Anterior cingulate cortex (tissue), 58 donors: ENCODE data around the gene SWT1.
"Not testable (repeated sequence)": the region's sequence is repeated elsewhere in the genome, so short reads cannot be mapped to it uniquely, and the experiment has no call there.

ENCODE experiments used
- DNase-seq, 58 donors: peaks; one replicate each; lab custom pipeline; 2025; lab: John Stamatoyannopoulos, UW

The SWT1 gene

DNA sequence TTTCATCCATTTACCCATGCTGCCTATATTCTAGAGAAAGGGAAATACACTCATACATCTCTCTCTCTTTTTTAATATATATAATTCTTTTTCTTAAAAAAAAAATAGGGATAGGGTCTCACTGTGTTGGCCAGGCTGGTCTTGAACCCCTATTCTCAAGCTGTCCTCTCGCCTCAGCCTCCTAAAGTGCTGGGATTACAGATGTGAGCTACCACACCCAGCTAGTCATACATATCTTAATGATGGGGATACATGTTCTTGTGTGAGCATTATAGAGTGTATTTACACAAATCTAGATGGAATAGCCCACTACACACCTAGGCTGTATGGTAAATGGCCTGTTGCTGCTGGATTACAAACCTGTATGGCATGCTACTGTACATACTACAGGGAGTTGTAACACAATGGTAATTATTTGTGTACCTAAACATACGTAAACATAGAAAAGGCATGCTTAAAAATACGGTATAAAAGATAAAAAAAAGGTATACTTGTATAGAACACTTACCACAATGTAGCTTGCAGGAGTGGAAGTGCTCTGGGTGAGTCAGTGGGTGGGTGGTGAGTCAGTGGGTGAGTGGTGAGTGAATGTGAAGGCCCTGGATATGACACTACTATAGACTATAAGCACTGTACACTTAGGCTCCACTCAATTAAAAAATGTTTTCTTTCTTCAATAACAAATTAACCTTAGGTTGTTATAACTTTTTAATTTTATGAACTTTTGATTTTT lies 87.2 kb downstream of the SWT1 start:
- no peak for DNase-seq

DNA sequence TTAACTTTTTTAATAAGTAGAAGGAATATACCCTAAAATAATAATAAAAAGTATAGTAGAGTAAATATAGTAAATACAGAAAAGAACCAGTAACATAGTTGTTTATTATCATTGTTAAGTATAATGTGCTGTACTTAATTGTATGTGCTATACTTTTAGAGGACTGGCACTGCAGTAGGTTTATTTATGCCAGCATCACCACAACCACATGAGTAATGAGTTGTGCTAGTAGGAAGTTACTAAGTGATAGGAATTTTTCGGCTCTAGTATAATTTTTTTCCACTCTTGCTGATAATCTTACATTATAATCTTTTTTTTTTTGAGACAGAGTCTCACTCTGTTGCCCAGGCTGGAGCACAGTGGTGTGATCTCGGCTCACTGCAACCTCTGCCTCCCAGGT lies 88.5 kb downstream of the SWT1 start:
- no peak for DNase-seq

DNA sequence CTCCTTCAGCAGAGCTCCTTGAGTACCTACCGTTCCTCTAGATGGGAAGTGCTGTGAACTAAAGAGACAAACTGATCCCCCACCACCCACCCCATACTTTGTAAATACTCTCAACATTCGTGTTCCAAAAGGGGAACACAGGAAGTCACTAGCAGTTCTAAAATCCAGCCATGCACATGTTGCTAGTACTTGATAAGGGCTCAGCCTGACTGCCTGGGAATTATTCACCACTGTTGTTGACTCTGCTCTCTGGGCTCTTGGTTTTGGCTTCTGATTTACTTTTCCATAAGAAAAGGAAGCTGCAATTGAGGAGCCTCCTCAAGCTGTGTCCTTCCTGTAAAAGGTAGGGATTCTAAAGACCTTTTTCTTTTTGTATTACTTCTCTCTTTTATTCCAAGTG lies 92.6 kb downstream of the SWT1 start:
- DNase-seq, result no peak

DNA sequence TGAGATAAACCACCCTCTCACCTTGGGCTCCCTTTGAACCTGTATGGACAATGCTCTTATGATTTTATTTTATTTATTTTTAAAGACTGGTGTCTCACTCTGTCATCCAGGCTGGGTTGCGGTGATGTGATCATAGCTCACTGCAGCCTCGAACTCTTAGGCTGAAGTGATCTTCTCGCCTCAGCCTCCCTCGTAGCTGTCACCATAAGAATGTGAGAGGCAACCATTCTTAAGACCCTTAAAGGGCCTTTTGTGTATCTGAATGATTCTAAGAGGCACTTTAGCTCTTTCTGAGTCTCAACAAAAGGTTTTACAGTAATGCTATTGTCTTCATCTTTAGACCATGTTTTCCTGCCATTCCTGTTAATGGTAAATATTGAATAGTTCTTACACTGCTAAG lies 93.1 kb downstream of the SWT1 start:
- DNase-seq, result no peak

DNA sequence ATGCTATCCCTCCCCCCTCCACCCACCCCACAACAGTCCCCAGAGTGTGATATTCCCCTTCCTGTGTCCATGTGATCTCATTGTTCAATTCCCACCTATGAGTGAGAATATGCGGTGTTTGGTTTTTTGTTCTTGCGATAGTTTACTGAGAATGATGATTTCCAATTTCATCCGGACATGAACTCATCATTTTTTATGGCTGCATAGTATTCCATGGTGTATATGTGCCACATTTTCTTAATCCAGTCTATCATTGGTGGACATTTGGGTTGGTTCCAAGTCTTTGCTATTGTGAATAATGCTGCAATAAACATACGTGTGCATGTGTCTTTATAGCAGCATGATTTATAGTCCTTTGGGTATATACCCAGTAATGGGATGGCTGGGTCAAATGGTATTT lies 95.0 kb downstream of the SWT1 start:
- not testable (repeated sequence) for DNase-seq

DNA sequence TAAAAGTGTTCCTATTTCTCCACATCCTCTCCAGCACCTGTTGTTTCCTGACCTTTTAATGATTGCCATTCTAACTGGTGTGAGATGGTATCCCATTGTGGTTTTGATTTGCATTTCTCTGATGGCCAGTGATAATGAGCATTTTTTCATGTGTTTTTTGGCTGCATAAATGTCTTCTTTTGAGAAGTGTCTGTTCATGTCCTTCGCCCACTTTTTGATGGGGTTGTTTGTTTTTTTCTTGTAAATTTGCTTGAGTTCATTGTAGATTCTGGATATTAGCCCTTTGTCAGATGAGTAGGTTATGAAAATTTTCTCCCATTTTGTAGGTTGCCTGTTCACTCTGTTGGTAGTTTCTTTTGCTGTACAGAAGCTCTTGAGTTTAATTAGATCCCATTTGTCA lies 95.4 kb downstream of the SWT1 start:
- not testable (repeated sequence) for DNase-seq

DNA sequence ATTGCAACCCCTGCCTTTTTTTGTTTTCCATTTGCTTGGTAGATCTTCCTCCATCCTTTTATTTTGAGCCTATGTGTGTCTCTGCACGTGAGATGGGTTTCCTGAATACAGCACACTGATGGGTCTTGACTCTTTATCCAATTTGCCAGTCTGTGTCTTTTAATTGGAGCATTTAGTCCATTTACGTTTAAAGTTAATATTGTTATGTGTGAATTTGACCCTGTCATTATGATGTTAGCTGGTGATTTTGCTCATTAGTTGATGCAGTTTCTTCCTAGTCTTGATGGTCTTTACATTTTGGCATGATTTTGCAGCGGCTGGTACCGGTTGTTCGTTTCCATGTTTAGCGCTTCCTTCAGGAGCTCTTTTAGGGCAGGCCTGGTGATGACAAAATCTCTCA lies 98.6 kb downstream of the SWT1 start:
- not testable (repeated sequence) for DNase-seq

DNA sequence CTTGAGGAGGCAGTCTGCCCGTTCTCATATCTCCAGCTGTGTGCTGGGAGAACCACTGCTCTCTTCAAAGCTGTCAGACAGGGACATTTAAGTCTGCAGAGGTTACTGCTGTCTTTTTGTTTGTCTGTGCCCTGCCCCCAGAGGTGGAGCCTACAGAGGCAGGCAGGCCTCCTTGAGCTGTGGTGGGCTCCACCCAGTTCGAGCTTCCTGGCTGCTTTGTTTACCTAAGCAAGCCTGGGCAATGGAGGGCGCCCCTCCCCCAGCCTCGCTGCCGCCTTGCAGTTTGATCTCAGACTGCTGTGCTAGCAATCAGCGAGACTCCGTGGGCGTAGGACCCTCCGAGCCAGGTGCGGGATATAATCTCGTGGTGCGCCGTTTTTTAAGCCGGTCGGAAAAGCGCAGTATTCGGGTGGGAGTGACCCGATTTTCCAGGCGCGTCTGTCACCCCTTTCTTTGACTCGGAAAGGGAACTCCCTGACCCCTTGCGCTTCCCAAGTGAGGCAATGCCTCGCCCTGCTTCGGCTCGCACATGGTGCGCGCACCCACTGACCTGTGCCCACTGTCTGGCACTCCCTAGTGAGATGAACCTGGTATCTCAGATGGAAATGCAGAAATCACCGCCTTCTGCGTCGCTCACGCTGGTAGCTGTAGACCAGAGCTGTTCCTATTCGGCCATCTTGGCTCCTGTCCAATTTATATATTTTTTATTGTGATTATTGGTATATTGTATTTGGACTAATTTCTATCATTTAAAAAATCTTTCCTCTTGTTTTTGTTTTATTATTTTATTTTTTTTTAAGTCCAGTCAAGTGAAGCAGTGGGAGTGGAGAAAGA lies 100.4 kb downstream of the SWT1 start:
- DNase-seq, result not testable (repeated sequence)

DNA sequence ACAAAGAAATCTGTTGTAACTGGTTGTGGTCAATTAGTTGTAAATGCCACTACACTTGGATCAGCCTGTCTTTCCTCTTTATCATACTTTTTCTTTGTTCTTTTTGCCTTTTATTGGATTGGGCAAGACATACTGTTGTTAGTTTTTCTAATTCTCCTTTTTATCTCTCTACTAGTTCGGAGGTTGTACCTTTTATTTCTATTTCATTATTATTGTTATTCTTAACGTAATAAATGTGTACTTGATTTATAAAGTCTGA lies 100.9 kb downstream of the SWT1 start:
- no peak for DNase-seq

DNA sequence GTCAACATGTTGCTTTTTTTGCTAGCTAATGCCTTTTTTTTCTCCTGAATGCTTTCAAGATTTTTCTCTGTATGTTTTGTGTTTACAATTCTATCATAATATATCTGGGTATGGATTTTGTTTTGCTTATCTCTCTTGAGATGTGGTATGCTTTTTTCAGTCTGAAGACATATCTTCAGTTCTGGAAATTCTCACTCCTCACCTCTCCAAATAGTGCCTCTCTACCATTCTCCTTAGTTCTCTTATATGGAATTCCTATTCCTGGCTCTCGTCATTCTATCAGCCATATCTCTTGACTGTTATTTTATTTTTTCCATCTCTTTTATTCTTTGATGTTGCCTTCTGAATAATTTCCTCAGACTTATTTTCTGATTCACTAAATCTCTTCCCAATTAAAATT lies 101.7 kb downstream of the SWT1 start:
- DNase-seq, result no peak

DNA sequence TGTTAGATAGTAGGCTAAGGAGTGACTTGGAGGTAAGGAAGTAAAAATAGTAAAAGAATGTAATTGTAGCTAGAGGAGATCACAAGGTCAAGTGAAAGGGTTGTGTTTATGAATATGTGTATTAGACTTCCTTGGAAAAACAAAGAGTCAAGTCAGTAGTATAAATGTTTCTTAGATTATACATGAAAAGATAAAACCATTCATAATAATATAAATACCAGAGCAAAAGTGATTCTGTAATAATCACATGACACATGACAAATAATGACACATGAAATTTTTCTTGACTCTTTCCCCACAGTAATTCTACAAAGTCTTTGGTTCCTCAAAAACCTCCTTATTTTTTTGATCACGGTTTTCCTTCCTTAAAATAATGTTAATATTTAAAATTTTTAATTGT lies 103.6 kb downstream of the SWT1 start:
- DNase-seq, result no peak

DNA sequence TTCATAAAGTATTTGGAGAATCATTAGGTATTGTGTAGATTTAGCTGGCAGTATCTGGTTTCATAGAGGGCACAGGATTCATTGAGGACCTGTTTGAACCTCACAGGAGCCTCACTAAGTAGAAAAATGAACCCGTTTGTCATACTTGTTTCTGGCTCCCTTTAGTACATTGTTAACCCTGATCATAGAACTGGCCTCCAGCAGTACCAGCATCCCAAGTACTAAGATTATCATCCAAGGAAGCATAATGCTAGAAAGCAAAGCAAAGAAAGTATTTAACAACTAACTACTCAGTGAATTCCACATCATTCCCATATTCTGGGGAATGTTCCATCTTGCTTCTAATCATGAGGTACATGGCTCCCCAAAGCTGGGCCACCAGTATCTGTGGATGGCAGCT lies 105.2 kb downstream of the SWT1 start:
- no peak for DNase-seq

DNA sequence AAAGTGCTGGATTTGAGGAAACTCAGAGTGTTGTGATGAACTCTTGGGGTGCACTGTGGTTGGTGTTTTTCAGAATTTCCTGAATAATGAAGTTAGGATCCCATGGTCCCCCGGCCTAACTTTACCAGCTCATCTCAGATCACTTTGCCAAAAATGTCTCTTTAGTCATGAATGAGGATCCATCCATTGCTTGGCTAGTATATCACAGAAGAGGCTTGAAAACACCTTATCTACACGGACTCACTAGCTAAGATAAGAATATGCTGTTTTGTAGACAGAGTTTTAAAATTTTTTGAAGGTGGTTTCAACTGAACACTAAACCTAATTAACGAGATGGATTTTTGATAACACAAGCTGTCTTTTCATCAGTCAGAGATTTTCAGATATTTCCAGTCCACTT lies 106.3 kb downstream of the SWT1 start:
- DNase-seq, result no peak

DNA sequence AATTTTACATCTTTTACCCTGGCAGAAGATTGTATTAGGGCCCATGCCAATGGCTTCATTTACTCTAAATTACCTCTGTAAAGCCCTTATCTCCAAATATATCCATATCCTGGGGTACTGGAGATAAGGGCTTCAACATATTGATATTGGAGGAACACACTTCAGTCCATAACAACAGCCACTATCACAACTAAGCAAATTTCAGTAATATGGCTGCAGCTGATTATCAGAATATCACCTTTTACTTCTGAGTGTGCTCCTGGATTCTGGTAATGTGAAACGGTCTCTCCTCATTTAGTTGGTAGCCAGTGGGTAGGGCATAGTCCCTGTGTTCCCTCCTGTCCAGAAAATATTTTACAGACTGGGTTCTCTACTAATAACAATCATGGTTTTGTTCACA lies 106.8 kb downstream of the SWT1 start:
- DNase-seq, result no peak

DNA sequence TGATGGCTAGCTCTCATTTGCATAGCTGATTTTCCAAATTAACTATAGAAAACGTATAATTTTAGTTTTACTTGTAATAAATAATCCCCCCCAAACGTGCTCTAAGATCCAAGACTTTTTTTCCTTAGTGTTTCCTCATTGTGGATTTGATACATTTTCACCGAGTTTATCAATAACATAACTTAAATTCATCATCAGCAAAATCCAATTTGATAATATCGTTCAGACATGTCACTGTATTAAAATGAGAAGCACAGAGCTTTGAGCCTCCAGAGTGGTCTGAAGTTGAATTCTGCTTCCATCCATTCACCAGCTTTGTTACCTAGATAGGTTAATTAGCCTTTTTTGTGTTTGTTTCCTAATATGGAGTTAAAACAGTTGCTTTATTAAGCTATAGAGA lies 108.3 kb downstream of the SWT1 start:
- no peak for DNase-seq

DNA sequence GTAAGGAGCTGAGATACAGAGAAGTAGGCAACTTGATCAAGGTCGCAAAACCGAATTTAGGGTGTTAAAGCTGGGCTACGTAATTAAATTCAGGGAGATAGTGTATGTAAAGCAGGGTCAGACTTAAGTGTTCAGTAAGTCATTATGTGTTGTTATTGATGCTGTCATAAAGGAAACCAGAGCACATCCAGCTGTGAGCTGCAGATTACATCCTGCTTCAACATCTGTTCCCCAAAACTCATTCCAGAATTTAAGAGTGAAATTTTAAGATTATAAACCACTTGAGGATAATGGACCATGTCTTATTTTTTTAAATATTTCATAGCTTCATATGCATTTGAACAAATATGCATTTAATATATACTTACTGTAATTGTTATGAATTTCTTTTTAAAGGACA lies 110.3 kb downstream of the SWT1 start:
- no peak for DNase-seq

DNA sequence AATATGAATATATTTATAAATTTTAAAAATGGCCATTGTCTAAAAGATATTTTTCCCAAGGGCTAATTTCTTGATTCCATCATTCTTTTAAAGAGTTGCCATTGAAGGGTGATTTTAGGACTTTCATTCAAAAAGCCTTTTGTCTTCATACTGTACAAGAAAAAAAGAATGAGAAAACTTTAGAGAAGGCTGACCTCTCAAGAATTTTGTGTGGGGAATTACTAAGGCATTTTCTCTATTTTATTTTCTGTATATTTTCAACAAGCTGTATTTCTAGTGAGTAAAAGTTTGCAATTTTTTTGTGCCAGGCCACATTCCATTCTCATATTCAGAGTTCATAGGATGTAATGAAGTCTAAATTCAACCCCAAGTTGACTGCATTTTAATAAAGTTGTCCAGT lies 110.7 kb downstream of the SWT1 start:
- no peak for DNase-seq

DNA sequence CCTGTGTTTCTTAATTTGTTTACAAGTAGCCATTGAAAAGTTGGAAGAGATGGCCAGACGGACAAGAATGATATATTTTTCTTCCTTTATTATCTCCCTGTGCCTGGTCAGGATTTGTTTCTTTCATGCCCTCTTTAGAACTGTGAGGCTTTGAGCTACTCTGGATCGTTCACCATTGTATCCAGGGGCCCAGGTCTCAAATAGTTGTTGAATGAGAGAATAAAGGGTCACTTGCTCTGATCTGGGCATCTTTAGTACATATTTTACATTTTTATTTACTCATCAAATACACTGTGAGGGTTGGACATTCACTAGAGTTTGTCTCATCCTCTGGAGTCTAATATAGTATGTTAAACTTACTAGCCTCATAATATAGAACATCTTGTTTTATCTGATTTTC lies 111.4 kb downstream of the SWT1 start:
- DNase-seq, result no peak

DNA sequence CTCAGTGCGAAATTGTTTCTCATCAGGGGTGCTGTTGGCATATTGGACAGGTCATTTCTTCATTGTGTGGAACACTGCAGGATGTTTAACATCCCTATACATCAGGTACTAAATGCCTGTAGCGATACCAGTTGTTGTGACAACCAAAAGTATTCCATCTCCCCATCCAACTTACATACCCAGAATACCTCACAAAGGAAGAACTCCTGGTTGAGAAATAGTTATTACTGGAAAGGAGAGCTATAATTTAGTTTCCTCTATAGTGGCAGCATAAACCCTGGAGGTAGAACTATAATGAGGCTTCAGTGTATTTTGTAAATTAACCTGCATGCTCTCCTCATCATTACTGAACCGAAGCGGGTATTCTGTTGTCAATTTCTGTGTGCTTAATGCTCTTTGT lies 115.0 kb downstream of the SWT1 start:
- no peak for DNase-seq

DNA sequence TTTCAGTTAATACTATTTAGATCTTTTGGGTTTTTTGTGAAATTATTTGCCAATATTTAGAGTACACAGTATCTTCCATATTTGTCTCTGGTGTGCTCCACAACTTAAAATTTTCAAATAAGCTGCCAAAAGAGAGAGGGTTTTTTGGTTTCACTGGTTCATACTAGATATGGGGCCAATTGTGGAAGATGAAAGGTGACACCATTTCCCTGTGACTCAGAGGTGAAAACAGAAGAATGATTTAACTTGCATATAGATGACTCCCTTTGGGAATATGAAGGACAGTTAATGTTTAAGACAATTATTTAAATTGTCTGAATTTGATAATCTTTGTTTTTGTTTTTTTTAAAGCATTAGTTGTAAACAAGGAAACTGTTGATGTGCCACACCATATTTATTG lies 122.6 kb downstream of the SWT1 start:
- no peak for DNase-seq

DNA sequence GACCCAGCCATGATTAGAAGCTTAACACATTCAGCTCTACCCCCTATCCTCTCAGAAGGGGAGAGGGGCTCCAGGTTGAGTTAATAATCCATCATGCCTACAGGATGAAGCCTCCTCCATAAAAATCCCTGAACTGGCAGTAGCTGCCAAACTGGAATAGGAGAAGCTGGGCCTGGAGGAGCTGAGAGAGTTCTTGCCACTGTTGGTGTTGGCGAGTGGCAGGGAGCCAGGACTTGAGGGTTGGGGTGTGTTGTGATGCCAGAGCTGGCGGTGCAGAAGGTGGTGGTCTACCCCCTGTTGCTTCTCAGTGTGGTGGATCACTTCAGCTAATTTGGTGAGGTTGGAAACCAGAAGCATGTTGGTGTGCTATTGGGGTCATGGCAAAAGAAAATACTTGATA lies 123.6 kb downstream of the SWT1 start:
- no peak for DNase-seq

DNA sequence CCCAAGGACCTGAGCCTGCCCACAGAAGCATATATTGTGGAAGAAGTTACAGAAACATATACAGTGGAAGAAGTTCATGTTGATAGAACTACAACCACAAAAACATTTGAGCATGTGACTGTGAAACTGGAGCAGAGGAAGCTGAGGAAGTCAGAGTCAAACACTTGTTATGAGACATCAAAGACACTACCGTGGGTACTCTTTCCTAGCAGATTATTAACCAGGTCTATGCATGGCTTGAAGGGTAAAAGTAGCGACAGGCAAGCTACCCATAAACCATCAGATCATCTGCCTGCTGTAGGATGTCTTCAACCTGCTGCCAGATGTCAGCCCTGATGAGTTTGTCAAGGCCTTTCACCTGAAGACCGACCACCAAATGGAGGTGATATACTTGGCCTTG lies 124.3 kb downstream of the SWT1 start:
- DNase-seq, result no peak

DNA sequence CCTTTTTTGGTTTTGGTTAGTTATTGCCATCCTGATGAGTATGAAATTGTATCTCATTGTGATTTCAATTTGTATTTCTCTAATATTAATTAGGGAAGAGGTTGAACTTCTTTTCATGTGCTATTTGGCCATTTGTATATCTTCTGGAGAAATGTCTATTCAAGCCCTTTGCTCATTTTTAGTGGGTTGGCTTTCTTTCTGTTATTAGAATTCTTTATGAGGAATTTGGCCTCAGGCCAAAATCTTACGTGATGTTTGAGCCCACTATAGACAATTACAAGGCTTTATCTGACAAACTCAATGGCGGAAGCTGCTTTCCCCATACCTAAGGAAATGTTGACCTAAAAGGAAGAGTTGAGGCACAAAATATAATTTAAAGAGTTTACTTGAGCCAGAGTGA lies 127.1 kb downstream of the SWT1 start:
- DNase-seq, result no peak
